Activated CD4-positive, alpha-beta T cell treated with anti-CD3 and anti-CD28 coated beads, Interleukin-2, amount 50 U/mL, for 16 hours (primary cell): Measurements from ENCODE around the gene SP3.
A peak's percentile ranks its signal among the peaks of the same experiment; 100 is the strongest.

Source experiments
- DNase-seq: peaks from one replicate; pipeline ENCODE4 v3.0.0-alpha.2; 2020

Gene SP3

DNA sequence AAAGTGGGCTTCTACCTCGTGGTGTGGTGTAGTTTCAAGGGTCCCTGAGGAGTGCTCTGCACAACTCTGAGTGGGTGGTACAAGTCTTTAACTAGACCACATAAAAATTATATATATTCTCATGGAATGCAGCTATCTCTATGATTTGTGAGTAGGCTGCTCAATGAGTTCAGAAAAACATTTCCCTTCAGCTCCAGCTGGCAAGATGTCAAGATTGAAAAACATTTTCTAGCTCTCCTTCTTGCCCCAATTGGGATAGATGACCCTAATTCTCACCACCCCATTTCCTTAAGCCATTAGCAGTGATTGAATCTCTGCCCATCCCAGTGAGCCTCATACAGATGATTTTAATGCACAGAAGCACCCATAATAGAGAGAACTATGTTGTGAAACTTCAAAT is 28.3 kb upstream of the SP3 start:
- no peak for DNase-seq

DNA sequence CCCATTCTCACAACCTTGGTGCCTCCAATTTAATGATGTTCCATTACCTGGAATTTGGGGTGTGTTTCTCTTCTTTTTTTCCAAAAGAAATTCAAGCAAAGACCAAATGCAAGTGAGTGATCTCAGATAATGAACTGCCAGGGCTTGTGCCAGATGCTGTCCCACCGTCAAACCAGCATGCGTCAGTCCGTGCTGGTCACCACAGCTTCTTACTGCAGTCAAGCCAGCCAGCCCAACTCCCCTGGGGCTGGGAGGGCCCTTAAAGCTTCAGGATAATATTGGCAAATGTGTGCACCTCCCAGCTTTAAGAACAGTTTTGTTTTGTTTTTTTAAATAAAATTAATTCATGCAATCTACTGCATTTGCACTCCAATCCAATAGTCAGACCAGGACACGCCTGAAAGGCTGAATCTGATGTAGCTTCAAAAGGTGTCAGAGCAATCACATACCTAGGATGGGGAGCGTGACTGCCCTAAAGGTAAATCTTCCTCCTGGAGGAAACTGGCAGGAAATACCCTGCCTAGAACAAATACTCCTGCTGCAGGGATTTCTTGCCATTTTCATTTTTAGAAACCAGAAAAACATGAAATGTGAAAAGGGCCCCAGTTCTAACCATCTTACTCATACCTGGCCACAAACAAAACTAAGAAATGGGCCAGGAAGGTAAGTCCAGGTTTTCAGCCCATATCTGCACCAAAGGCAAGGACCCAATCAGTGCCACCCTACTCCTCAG is 26.8 kb upstream of the SP3 start:
- no peak for DNase-seq

DNA sequence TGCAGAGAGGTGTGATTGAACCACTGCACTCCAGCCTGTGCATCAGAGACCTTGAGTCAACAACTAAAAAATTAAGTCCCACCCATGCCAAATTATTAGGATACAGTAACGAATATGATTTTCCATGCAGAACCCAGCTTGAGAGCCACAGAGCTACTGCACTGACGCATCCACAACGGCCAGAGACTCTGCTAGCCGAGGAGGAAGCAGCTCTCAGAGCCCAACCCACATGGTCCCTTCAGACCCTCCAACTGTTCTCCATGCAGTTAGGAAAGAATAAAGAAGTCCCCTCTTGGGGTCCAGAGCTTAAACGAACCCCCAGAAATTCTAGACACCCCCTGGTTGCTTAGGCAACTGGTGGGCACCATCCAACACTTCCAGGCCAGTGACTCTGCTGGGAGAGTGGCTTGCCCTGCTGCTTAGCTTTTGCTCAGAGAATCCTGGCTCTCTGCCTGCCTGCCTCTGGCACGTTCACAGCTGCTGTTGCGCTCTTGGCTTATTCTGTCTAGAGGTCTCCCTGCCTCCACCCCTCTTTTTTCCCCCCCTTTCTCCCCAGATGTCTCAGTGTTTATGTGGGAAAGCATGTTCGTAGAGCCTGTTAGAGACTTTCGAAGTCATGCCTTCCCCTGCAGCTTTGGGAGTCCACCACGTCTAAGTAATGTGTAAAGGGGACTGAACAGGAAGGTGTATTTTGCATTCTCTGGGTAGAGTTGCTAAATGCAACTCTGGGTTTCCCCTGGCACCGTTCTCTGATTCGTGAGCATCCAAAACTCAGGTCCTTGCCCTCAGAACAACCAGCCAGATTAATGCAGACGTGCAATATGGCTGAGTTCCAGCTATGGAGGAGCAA is 26.0 kb upstream of the SP3 start:
- DNase-seq = no peak

DNA sequence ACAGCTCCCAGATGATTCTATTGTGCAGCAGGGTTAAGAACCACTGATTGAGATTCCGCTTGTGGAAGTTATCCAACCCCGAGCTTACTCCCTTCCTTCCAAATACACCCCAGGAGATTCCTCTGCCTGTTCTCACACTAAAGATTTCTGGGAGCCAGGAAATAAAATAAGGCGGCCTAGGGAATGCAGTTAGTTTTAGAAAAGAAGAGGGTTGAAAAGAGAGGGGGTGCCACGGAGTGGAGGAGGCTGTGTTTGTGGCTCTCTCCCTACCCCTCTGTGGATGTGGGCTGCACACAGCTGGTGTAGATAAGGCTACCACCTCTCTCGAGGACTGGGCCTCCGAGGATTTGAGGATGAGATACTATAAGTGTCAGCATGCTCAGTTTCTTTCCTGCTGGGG is 25.1 kb upstream of the SP3 start:
- no peak for DNase-seq

DNA sequence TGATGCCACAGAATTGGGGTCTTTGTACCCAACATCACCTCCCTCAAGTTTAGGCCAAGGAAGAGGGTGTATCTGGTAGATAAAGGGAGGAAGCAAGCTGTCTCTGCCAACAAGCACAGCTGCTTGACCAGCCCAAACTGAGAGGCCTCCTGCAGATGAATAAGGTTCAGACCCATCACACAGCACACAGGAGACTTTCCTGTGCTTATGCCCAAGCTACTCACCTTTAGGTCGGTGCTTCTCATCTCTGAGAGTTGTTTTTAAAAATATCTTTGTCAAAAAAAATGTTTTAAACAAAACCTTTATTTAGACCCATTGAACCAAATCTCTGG is 24.7 kb upstream of the SP3 start:
- no peak for DNase-seq

DNA sequence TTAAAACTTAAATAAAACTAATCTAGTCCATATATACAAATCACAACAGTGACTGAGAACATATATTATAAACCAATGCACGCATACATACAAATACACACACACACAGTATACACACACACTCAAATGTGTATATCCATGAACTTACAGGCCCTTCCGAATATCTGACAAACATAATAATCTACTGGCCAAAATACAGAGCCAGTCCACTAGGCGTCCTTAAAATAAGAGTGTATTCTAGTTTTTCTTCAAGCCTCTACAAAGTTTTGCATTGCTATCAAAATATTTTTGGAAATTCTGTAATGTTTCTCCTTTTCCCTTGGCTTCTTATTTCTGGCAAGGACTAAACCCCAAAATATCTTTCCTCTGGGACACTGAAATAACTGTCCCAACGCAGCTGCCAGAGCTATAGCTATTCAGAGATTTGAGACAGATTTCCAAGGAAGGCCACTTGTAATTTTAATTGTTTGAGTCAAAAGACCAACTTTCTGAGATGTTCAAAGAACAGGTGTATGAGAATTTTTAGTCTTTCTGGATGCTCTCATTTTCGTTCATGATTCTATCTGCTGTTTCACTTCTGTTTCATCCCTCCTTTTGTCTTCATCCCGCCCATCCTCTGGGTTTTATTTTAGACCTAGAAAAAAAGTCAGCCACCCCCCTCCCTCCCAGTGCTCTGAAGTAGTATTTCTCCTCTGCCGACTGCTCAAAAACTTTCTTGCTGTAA is 24.1 kb upstream of the SP3 start:
- DNase-seq = no peak

DNA sequence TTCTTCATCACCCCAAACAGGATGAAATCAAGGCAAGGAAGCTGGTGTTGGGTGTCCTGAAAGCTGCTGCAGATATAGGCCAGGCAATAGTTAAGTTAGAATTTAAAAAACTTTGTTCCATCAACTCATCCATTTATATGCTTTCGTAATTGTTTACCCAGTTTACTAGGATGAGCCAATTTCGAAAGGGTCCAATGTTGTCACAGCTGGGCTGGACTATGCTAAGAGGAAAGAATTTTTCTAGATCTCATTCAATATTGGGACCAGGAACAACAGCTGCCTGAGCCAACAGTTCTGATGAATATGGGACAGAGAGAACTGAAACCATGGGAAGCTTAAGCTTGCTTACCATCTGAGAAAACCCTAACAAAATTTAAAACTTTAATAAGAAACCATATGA is 21.6 kb upstream of the SP3 start:
- no peak for DNase-seq

DNA sequence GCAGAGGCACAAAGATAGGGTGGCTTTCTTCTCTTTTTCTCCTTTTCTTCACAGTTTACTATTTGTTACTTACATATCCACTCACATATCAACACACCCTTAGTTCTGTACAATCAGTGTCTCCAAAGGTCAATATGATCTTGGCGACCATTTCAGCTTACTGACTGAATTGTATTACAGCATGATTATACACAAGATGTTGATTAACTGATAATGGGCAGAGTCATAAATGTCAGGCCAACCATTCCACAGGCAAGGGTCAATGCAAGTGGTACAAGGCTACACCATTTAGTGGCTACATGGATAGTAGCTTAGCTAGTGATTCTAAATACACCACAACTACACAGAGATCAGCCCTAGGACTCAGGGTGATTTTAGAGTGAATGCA is 20.4 kb upstream of the SP3 start:
- DNase-seq = no peak

DNA sequence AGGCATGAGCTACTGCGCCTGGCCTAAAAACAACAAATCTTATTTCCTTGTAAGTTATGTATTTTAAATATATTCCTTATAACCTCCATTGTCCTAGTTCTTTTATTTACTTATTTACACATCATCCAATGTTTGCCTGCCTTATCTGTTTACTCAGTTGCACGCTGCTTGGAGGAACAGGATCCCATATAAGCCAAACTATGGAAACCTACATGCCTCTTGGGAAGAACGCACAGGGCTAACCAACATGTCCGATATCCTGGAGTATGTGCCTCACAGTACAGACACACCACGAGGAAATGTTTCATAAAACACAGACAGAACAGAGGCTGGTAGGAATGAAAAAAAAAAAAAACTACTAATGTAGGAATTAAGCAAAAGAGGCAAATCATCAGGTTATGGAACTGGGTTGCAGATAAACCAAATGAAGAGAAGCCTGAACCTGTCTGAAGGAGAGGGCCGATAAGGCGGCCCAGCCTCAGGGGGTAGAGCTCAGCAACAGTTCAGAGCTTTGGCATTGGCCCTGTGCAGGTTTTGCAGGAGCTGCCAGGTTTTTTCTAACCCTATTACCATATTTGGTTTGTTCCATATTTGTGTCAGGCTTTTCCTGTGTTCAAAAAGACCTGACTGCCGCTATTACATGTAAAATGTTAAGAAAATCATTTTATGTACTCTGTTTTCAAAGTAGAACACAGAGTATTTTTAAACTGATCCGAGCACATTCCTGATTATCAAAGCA is 19.9 kb upstream of the SP3 start:
- DNase-seq = no peak

DNA sequence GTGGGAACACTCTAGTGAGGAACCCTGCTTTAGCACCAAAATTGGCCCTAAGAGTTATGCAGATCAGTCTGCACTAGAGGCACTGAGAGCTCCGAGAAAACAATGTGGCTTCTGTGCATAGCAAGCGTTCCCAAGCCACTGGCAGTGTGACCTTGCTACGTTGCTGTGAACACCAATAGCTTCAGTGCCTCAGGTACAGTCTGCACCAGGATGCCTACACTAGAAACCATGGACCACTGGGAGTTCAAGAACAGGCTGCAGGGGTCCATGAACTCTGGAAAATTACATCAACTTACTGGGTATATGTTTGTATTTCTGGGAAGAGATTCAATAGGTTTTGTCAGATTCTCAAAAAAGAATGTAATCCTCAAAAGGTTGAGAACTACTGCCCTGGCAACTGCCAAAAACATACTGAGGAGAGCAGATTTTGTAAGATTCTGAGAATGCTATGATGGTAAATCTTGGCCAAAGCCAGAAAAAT is 18.3 kb upstream of the SP3 start:
- DNase-seq = no peak

DNA sequence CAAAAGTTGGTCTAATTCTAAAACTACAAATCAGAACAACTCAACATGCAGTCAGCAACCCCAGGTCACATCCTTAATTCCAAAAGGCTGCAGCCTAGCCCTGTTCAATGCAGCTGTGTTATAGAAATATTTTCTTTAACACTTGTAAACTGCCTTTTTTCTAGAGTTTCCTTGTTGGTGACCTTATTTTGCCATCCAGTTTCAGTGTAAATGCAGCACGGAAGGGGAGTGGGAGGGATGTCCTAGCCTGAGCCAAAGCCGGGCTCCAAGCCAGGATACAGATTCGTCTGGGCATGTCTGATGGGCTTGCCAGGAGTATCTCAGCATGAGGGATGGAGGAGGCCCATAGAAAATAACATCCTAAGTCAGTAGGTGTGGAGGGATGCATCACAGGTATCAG is 17.7 kb upstream of the SP3 start:
- no peak for DNase-seq

DNA sequence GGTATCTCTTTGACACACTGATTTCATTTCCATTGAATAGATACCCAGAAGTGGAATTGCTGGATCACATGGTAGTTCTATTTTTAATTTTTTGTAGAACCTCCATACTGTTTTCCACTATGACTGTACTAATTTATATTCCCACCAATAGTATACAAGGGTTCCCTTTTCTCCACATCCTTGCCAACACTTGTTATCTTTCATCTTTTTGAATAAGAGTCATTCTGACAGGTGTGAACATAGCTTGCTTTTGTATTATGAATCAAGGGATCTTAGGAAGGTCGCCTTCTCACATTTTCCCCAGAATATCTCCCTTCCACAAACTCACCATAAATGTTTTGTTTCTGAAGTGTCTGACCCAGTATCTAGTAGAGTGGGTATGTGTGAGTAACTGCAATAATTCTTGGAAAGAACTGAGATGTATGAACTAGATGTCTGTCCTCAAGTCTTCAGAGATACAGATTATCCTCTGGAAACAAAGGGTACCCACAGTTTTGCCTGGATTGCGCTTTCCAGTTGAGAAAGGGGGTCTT is 17.1 kb upstream of the SP3 start:
- DNase-seq = no peak

DNA sequence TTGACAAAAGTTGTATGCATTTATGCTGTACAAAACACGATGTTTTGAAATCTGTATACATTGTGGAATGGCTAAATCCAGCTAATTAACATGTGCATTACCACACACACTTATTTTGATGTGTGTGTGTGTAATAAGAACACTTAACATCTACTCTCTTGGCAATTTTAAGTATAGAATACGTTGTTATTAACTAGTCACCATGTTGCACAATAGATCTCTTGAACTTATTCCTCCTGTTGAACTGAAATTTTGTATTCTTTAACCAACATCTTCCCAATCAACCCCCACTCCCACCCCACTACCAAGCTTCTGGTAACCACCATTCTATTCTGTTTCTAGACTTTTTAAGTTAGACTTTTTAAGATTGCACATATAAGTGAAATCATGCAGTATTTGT is 16.3 kb upstream of the SP3 start:
- DNase-seq = no peak

DNA sequence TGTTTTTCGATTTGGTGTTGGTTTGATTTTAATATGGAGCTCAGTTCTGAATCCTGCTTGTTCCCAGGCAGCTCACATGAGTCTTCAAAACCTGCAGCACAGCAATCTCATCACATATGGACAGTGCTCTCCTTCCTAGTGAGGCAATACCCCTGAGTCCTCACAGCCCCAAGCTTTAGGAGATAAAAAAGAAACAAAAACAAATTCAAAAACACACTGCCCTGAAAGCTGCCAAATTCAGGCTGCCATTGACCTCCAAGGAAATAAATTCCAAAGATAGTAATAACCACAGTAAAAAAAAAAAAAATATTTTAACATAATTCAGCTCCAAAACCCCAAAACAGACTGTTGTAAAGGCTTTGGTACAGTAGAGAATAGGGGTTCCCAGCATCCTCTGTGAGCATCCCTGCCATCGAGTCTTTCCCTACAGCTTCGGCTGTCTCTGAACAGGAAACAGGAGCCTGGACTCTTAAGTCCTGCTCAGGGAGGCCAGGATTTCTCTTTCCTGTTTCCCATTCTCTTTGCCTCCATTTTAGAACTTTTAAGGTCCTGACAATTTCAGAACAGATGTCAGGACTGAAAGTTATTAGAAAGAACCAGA is 14.7 kb upstream of the SP3 start:
- DNase-seq = no peak

DNA sequence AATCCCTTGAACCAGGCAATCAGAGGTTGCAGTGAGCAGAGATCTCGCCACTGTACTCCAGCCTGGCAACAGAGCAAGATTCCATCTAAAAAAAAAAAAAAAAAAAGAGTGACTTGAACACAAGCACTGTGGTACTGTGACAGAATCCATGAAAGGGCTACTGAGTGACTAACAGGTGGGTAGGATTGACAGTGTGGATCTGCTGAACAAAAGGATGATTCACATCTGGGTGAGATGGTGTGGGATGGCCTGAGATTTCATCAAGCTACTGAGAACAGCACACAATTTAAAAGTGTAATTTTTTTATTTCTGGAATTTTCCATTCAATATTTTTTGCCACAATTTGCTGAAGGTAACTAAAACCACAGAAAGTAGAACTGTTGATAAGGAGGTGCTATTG is 13.3 kb upstream of the SP3 start:
- peak; percentile 30 for DNase-seq

DNA sequence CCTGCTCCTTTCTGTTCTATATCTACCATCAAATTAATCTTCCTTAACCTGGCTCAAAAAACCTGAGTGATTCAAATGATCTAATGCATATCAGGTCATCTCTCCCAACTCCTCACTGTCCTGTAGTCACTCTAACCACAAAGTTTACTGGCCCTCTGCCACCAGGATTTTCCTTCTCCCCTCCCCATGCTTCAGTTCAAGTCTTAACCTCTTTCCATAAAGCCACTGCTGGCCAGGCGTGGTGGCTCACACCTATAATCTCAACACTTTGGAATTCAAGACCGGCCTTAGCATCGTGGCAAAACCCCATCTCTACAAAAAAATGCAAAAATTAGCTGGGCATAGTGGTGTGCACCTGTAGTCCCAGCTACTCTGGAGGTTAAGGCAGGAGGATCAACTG is 7.5 kb upstream of the SP3 start:
- DNase-seq = no peak

DNA sequence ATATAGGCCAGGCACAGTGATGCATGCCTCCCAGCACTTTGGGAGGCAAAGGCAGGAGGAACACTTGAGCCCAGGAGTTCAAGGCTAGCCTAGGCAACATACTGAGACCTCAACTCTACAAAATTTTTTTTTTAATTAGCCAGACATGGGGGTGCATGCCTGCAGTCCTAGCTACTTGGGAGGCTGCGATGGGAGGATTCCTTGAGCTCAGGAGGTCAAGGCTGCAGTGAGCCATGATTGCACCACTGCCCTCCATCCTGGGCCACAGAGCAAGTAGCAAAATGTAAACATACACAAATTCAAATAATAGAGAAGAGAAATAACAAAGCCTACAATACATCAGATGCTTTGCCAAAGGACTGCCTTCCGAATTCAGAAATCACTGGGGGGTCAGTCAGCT is 7.0 kb upstream of the SP3 start:
- DNase-seq = no peak

DNA sequence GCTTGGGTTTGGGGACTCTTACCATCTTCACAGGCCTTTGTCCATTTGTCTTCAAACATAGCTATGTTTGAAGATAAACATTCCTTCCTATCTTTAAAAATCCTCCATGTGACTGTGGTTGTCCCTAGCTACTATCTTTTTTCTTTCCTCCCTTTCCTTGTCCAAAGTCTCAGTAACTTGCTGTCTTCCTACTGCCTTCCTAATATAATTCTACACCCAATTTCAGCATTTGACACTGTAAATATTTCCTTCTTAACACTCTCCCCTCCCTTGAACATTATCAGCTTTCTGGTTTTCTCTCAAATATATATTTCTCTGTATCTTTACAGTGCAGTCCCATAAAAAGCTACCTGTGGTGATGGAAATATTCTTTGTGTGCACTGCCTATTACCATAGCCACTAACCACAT is 5.3 kb upstream of the SP3 start:
- no peak for DNase-seq

DNA sequence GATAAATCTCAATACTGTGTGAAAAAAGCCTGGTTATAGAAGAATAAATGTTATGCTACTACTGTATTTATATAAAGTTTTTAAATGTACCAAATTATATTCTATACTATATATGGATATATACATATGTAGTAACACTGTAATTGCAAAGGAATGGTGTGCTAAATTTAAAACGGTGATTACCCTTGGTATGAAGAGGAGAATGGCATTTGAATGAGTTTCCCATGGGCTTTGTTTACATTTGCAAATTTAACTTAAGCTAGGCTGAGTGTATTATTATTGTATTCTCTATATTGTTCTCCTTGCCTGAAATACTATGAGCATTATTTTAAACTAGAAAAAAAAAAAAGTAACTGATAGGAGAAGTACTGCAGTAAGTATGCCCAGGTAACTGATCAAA is 4.7 kb upstream of the SP3 start:
- no peak for DNase-seq

DNA sequence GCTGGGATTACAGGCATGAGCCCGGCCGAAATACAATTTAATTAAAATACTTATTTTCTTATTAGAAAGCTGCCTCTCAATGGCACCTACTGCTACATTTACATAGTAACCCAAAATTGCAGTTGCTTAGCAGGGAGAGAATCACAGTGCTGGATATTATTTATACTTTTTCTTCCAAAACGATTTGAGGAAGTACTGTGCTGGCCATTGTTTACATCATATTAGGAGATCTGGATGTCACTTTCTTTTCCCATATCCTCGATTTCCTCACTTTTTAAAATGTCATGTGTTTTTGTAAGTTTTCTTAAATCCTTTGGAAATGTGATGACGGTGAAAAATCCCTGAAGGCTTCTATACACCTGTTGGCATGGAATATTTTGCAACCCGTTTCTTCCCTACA is 3.4 kb upstream of the SP3 start:
- DNase-seq = no peak

DNA sequence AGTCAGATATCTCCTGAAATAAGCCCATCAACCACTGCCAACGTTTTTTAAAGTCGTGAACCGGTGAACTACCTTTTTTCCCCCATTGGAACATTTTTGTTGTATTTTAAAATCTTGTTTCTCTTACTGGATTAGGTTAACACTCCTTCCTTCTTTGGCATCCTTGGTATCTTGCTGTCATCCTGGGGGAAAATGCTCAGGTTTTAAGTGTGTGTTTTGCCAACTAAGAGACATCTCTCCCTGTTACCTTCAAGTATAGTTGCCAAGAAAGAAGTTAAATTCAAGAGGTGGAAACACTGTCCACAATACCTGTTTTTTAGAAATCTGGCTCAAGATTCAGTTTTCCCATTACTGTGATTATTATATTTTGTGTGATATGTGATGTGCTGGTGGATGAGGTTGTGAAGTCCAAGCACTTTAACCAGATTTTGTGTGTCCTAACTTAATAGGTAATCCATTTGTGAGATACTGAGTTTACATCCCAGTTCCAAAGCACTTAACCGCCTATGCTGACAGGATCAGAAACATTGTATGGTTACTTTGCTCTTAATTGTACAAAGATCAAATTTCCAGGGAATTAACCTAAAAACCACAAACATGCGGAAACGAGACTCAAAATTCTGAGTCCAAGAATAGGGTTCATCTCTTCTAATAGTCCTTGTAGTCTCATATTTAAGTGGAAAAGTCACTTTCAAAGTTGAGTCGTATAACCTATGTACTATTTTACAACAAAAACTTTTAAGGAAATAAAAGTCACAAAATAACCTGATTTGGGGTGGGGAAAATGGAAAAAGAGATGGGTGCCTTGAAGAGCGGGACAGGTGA is 1.3 kb upstream of the SP3 start:
- DNase-seq = no peak
